Measurements from ENCODE around the gene IL17RA.
"Not testable (repeated sequence)": the region's sequence is repeated elsewhere in the genome, so short reads cannot be mapped to it uniquely, and the experiment has no call there.

Gene IL17RA

GRCh38 chr22:17120711-17121232 lies 36.0 kb downstream of the IL17RA start:
- no peak for DNase-seq (ENCODE audit: low read depth in 2 of 2)

DNA sequence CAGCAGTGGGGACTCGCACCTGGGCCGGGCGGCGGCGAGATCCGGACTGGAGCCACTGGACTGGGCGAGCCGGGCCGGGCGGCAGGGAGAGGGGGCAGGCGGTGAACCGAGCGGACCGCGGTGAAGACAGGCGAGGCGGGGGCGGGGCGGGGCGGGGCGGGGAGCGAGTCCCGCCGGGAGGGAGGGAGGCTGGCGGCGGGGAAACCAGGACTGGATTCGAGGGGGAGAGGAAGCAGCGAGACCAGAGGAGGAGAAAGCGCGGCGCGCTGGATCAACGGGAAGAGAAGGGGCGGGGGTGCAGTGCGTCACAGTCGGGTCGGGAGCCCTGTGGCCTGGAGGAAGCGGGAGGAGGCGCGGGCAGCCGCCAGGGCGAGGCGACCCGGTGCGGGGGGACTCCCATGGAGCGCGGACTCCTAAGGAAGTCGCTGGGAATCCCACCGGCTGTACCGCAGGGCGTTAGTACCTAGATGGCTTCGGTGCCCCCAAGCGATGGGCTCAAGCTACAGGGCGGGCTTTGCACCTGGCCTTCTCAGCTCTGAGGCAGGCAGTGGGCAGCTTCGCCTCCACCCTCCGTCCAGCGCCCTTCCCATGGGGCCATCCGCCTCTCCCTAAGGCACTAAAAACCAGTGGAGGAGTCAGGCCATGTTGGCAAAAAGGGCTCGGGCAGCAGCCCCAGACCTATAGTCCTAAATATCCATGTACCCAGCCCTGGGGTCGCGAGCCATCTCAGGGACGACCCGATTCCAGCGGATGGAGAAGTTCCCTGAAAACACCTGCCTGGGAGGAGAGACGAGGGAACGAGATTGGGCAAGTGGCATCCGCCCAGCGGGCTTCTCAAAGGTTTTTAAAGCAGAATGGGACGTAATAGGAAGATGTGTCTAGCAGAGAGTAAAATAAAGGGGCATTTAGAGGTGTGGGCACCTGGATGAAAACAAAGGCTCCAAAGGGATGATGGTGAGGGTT lies 36.7 kb downstream of the IL17RA start, which contains the start of gene TMEM121B:
TSS of gene TMEM121B (minus strand) at position 128 of the 963 bp plus-strand sequence. CDS start 233 bp downstream, outside the sequence.
- DNase-seq (ENCODE audit: low read depth in 2 of 2), result no peak

DNA sequence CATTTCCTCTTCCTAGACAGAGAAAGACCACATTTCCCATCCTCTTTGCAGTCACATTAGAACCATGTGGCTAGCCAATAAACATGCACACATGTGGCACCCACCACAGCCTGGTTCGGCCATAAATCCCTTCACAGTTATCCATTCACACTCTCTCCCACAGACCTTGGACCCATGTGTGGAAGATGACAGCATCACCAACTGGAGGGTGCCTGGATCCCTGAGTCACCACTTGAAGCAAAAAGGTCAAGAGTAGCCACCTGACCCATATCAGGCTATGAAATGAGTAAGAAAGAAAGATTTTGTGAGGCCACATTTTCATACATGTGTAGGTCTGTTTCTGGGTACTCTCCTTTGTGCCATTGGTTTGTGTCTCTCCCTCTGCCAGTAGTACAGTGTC lies 45.4 kb downstream of the IL17RA start:
- DNase-seq (ENCODE audit: low read depth in 2 of 2), result no peak

DNA sequence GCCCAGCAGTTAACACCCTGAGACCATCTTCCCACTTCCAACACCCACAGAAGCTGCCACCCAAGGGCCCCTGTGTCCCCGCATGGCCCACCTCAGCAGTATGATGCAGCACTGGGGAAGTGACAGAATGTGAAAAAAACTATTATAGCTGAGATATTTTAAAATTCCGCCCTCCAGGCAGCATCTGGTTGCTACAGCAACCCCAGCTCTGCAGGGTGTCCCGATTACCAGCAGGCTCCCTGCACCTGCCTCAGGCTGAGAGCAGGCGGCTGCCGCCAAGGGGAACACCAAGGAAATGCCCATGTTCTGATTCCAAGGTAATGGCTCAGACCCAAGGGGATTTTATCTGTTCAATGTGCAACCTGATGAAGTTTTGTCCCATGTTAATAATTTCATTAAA lies 46.9 kb downstream of the IL17RA start:
- DNase-seq (ENCODE audit: low read depth in 2 of 2), result no peak

GRCh38 chr22:17132112-17132511 lies 47.3 kb downstream of the IL17RA start:
- DNase-seq (ENCODE audit: low read depth in 2 of 2), result no peak

DNA sequence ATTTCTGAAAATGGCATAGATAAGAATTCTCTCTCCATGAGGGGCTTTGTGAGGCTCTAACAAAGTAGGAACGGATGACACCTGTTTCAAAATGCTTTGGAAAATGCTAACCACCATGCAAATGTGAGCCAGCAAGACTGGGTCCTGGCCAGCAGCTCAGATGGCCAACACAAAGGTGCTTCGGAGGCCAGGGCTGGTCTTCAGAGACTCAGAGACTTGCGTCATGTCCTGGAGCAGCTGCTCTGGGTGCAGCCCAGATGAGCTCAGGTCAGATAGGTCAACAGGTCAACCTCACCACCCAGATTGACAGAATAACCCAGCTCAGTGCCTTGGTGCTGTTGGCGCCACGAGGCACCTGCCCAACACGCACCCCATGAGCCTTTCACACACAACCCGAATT lies 48.3 kb downstream of the IL17RA start:
- DNase-seq (ENCODE audit: low read depth in 2 of 2), result no peak

GRCh38 chr22:17135153-17135760 lies 50.5 kb downstream of the IL17RA start:
- no peak for DNase-seq (ENCODE audit: low read depth in 2 of 2)

DNA sequence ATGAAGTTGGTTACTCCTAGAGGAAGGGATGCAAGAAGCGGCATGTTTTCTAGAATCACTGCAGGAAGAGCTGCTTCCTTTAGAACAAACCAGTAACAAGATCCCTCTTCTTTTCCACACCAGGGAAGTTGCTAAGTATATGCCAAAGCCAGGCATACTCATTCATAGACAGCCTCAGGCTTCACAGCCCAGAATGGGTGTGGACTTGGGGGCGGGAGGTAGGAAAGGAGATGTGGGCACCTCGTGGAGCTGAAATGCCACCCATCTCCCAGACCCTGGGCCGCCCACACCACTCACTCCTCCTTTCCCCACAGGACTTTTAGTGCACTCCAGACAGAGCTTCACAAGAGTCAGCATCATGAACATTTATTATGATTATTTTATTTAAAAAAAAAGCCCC lies 52.4 kb downstream of the IL17RA start:
- DNase-seq (ENCODE audit: low read depth in 2 of 2), result no peak

DNA sequence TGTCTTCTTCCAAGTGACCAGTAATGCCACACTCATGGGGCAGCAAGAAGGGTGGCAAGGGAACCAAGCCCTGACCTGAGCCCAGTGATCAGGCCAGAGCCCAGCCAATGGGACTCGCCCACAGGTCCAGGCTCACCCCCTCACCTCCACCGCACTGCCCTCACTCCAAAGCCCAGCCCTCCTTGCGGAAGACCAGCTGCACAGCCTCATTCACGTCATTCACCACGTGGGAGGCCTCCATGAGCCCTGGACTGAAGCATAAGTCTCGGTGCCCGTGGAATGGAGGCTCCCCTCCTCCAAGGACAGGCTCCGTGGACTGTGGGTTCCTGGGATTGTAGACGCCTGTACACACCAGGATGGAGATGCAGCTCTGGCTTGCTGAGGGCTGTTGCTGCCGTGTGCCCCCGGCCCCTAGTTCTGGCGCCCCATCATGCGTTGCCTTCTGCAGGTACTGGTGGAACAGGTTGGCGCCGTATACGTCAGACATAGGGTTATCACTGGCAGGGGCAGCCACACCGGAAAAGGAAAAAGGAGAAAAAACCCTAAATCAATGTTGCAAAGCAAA lies 53.1 kb downstream of the IL17RA start:
- no peak for DNase-seq (ENCODE audit: low read depth in 2 of 2)

DNA sequence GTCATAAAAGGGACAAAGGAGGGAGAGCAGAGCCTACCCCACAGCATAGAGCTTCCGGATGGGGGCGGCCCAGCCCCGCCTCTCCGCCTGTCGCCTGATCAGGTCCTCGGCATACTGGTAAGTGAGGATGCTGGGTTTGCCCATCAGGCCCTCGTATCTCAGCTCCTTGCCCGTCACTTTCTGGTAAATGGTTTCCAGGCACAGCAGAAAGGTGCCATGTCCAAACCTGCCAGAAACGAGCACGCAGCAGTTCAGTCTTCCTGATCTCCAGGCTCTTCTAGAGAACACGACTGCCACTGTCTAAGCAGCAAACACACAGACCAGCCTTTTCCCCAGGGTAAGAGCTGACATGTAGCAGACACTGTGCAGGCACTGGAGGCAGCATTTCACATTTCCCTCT lies 53.7 kb downstream of the IL17RA start:
- DNase-seq (ENCODE audit: low read depth in 2 of 2), result no peak

GRCh38 chr22:17140022-17140421 lies 55.2 kb downstream of the IL17RA start:
- DNase-seq (ENCODE audit: low read depth in 2 of 2), result no peak

DNA sequence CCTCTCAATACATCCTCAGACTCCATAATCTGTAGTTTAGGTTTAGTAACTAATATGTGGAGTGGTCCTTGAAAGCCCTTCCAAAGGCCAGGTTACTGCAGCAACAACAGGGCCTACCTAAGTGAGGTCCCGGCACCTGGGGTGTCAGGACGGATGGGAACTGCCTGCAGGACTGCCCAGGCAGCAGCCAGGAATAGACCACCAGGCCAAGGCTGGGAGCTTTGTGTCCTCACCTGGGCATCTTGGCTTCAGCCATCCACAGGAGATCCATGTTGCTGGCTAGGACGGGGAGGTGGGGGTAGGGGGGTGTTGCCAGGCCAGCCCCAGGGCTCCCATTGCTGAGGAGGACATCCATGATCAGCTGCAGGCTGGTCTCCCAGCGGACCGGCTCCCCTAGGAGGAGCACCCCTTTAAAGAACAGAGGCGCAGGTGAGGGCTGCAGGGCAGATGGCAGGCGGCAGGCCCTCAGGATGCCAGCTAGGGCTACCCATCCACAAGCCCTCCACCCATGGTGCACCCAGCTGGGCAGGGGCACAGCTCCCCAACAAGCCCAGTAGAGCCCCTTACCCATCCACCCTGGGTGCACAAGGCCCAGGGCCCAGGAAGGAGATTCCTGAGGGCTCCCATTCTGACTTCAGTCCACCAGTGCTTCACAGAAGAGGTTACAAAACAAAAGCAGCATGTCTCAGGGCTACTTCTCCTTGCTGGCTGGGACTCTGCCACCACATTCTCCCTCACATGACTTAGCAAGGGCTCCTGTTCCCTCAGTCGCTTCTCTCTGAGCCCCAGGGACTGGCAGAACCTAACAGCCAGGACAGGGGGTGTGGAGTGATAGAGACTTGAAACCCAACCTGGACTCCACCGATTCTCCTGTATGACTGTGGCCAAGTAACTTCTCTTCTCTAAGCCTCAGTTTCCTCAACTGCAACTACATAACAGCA lies 56.3 kb downstream of the IL17RA start:
- DNase-seq (ENCODE audit: low read depth in 2 of 2), result no peak

DNA sequence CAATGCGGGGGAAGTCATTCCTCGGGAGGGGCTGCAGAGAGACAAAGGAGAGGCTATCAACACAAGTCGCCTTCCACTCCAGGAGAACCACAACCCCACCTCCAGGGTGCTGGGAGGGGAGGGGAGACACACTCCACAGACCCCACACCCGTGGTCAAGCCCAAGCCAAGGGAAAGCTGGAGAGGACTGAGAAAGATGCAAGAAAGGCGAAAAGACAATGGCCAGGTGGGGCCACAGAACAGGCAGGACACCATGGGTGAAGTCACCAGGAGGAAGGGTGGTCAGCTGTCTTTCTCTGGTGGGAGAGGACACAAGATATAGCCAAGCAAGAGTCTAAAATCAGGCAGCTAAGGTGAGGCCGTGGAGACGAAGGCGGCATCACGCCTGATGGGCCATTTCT lies 58.3 kb downstream of the IL17RA start:
- no peak for DNase-seq (ENCODE audit: low read depth in 2 of 2)

- no peak for DNase-seq (ENCODE audit: low read depth in 2 of 2)
Observed at GRCh38 chr22:17143826-17144225, 59.0 kb downstream of the IL17RA start.

DNA sequence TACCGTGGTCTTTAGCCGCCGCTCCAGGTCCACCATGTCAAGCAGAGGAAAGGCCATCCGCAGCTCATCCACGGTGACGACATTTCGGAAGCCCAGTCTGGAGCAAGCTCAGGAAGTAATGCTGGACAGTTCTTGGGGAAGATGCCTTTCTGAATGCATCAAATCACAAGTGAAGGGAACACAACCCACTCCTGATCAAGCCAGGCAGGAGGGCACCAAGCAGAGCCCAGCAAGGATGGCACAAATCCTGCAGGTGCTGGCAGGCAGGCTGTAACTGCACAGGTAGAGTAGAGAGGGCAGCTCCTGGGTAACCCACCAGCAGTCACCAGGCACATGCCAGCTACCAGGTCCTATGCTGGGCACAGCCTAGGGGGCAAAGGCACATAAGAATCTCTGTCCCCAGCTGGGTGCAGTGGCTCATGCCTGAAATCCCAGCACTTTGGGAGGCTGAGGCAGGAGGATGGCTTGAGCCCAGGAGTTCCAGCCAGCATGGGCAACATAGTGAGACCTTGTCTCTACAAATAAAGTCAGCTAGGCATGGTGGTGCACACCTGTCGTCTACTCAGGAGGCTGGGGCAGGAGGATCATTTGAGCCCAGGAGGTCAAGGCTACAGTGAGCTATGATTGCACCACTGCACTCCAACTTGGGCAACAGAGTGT lies 60.4 kb downstream of the IL17RA start:
- DNase-seq (ENCODE audit: low read depth in 2 of 2), result no peak

GRCh38 chr22:17147458-17147857 lies 62.7 kb downstream of the IL17RA start:
- not testable (repeated sequence) for DNase-seq (ENCODE audit: low read depth in 2 of 2)

GRCh38 chr22:17149076-17149815 lies 64.4 kb downstream of the IL17RA start:
- no peak for DNase-seq (ENCODE audit: low read depth in 2 of 2)

DNA sequence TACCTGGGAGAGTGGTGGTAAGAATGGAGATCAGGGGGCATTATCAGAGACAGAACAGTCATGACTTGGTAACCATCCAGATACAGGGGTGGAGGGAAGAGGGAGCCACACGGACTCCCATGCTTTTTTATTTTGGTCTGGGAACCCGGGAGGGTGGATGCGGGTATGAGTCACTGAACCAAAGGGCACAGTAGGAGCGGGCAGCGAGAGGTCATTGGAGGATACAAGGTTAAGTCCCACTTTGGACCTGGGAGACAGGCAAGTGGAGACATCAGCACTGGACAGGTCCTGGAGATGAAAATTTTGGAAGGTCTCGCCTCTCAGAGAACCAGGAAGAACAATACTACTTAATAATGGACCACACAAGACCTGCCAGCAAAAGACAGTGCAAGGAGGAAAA lies 67.5 kb downstream of the IL17RA start:
- no peak for DNase-seq (ENCODE audit: low read depth in 2 of 2)

GRCh38 chr22:17152971-17153370 lies 68.2 kb downstream of the IL17RA start:
- DNase-seq (ENCODE audit: low read depth in 2 of 2), result no peak

DNA sequence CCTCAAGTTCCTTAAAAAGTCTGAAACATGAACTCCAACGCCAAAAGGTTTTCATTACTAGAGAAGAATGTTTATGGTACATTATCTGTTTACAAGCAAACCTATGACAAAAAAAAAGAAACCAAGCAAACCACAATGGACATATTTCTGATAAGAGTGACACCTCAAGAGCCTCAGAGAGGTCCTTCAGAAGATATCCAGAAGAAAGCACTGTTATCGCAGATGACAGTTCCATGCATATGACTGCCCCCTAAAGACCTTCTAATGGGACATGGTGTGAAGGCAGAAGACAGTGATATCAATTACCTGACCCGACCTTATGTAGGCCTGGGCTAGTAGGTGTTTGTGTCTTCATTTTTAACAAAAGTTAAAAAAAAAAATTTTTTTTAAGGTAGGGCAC lies 71.1 kb downstream of the IL17RA start:
- DNase-seq (ENCODE audit: low read depth in 2 of 2), result no peak
